ENCODE measurements around the gene LRFN4.

- TF ChIP-seq CTCF (IDR thresholded peaks at IDR 0.05; ENCODE audit: insufficient read depth, low read depth, low read length): no peak
- no peak for TF ChIP-seq EZH2 (IDR thresholded peaks at IDR 0.05; ENCODE audit: insufficient read depth, low read length)
Observed at GRCh38 chr11:66882561-66883015, 25.7 kb downstream of the LRFN4 start.

Measured in astrocyte (in vitro differentiated cells and primary cell).